Osteoblast (primary cell): ENCODE results near the gene TBATA. TPM values are rescaled to one million over a fixed set of nuclear protein-coding genes. Genes with fewer than 3 reads are reported as not detected.

Experiments
- DNase-seq: peaks from one replicate; pipeline ENCODE4 v3.0.0; 2011; ENCODE audit warnings: low spot score, mixed read lengths; ENCODE audit not compliant: insufficient read length; ENCODE audit errors: missing footprints
- H2AFZ ChIP-seq: 2 replicates; pipeline ENCODE4 v1.6.0; 2011; ENCODE audit warnings: mild to moderate bottlenecking, low read length
- H3K27ac ChIP-seq: 2 replicates; pipeline ENCODE4 v1.5.1; 2011; ENCODE audit warnings: mild to moderate bottlenecking, low read depth, low read length, moderate library complexity
- H3K27me3 ChIP-seq: 2 replicates; pipeline ENCODE4 v1.6.0; 2012; ENCODE audit warnings: mild to moderate bottlenecking, control low read depth, inconsistent platforms, low read length, moderate library complexity; ENCODE audit not compliant: insufficient read depth
- H3K36me3 ChIP-seq: 2 replicates; pipeline ENCODE4 v1.5.1; 2011; ENCODE audit warnings: mild to moderate bottlenecking, low read length, control low read depth, moderate library complexity; ENCODE audit not compliant: insufficient read depth
- H3K4me1 ChIP-seq: 2 replicates; pipeline ENCODE4 v1.5.1; 2011; ENCODE audit warnings: mild to moderate bottlenecking, low read length, control low read depth, moderate library complexity; ENCODE audit not compliant: insufficient read depth
- H3K4me2 ChIP-seq: 2 replicates; pipeline ENCODE4 v1.6.0; 2011; ENCODE audit warnings: mild to moderate bottlenecking, low read length; ENCODE audit not compliant: insufficient read depth
- H3K4me3 ChIP-seq: fragments of 200-600 bp; sonication (generic); 3 replicates; pipeline ENCODE4 v1.5.1; 2012; ENCODE audit warnings: mild to moderate bottlenecking, low read length, inconsistent platforms; ENCODE audit not compliant: insufficient read depth
- H3K79me2 ChIP-seq: 2 replicates; pipeline ENCODE4 v1.6.0; 2012; ENCODE audit warnings: mild to moderate bottlenecking, low read length, control low read depth, inconsistent platforms; ENCODE audit not compliant: insufficient read depth
- H3K9me3 ChIP-seq: 2 replicates; pipeline ENCODE4 v1.5.1; 2011; ENCODE audit warnings: low read depth, low read length, control low read depth
- H4K20me1 ChIP-seq: 2 replicates; pipeline ENCODE4 v1.6.0; 2012; ENCODE audit warnings: mild to moderate bottlenecking, low read length, control low read depth; ENCODE audit not compliant: insufficient read depth
- CTCF ChIP-seq: IDR thresholded peaks from 2 replicates; pipeline ENCODE4 v1.5.1; 2011; ENCODE audit warnings: mild to moderate bottlenecking, low read depth, low read length, moderate library complexity; ENCODE audit errors: extremely low read depth
- total RNA-seq: library from RNA; depleted of rRNA; stranded (reverse); fragments of >200 nt; gene quantifications from 2 replicates; pipeline ENCODE4 v1.2.3, GENCODE V29; 2012

TBATA gene
- total RNA-seq, 1 donor: not detected

DNA sequence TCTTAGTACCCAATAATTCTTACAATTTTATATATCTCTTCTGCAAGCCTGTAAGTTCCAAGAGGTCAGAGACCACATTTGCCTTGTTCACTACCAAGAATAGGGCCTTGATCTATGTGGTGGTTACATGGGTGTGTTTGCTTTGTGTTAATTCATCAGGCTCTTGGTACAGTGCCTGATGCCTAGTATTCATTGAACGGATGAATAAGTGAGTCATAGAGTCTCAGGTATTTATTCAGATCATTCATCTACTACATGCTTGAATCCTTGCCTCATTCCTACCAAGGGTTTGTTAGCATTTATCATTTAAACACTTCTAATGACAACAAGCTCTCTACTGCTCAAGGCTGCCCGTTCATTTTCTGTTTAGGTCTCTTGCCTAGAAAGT, 19.2 kb upstream of the TBATA start:
- H3K79me2 ChIP-seq: no peaks in the 10 kb centered on the region
- peaks cover 5% of the 10 kb centered on the region for H3K4me1 ChIP-seq
- H3K27me3 ChIP-seq: peaks cover 21% of the 10 kb centered on the region
- no peaks in the 10 kb centered on the region for H3K9me3 ChIP-seq
- H3K4me3 ChIP-seq: no peak overlapping the region
- no peak overlapping the region for H3K27ac ChIP-seq
- no peak for TF ChIP-seq CTCF
- no peak for DNase-seq
- H2AFZ ChIP-seq: no peak overlapping the region
- H3K36me3 ChIP-seq: no peaks in the 10 kb centered on the region
- H3K4me2 ChIP-seq: no peak overlapping the region
- no peaks in the 10 kb centered on the region for H4K20me1 ChIP-seq

GRCh38 chr10:70803775-70804420, 18.7 kb upstream of the TBATA start:
- H4K20me1 ChIP-seq: no peaks in the 10 kb centered on the region
- no peak overlapping the region for H3K4me2 ChIP-seq
- TF ChIP-seq CTCF: no peak
- H3K9me3 ChIP-seq: no peaks in the 10 kb centered on the region
- H3K27ac ChIP-seq: no peak overlapping the region
- no peak overlapping the region for H3K4me3 ChIP-seq
- no peak overlapping the region for H2AFZ ChIP-seq
- H3K79me2 ChIP-seq: no peaks in the 10 kb centered on the region
- DNase-seq: no peak
- no peaks in the 10 kb centered on the region for H3K36me3 ChIP-seq
- H3K27me3 ChIP-seq: peaks cover 21% of the 10 kb centered on the region
- peaks cover 5% of the 10 kb centered on the region for H3K4me1 ChIP-seq

DNA sequence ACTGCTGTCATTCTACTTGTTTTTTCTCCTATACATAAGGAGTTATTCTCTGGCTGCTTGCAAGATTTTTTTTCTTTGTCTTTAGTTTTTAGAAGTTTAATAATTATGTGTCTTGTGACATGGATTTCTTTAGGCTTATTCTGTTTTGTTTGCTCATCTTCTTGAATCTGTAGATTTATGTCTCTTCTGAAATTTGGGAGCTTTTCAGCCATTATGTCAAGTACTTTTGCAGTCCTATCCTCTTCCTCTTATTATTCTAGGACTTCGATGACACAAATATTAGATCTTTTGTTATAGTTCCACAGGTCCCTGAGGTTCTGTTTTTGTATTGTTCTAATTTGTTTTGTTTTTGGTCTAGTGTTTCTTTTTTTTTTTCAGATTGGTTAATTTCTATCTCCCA, 16.7 kb upstream of the TBATA start:
- no peaks in the 10 kb centered on the region for H3K36me3 ChIP-seq
- no peak overlapping the region for H2AFZ ChIP-seq
- no peak overlapping the region for H3K4me3 ChIP-seq
- DNase-seq: no peak
- H3K4me2 ChIP-seq: no peak overlapping the region
- peaks cover 19% of the 10 kb centered on the region for H3K27me3 ChIP-seq
- no peaks in the 10 kb centered on the region for H3K9me3 ChIP-seq
- no peaks in the 10 kb centered on the region for H3K4me1 ChIP-seq
- H4K20me1 ChIP-seq: no peaks in the 10 kb centered on the region
- no peak overlapping the region for H3K27ac ChIP-seq
- no peaks in the 10 kb centered on the region for H3K79me2 ChIP-seq
- no peak for TF ChIP-seq CTCF

DNA sequence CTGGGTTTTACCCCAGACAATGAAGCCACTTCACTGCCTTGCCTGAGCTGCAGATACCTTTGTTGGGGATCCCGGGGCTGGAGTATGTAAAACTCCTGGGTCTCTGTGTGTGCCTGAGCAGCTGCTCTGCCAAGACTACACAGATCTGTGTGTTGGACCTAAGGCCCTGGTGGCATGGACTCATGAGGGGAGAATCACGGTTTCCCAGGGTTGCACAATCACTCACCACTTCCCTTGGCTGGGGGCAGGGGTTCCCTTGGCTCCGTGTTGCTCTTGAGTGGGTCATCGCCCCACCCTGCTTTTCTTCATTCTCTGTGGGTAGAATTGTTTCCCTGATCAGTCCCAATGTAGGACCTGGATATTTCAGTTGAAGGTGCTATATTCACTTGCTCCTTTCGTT, 13.9 kb upstream of the TBATA start:
- Histone ChIP-seq H3K4me3 (no peak overlapping the region), H3K9me3 (no peaks in the 10 kb centered on the region), H3K27me3 (peaks cover 16% of the 10 kb centered on the region), H3K79me2 (no peaks in the 10 kb centered on the region), H3K36me3 (no peaks in the 10 kb centered on the region), H2AFZ (no peak overlapping the region), H3K27ac (no peak overlapping the region), H3K4me2 (no peak overlapping the region), H3K4me1 (no peaks in the 10 kb centered on the region), H4K20me1 (no peaks in the 10 kb centered on the region)
- no peak for DNase-seq
- no peak for TF ChIP-seq CTCF
